Type B pancreatic cell (in vitro differentiated cells): ENCODE data around the gene GPR139. TPM values are rescaled to one million over a fixed set of nuclear protein-coding genes. Genes with fewer than 3 reads are reported as not detected.

Experiments
- DNase-seq: peaks from one replicate; pipeline ENCODE4 v3.0.0; 2021; ENCODE audit warnings: mixed read lengths; ENCODE audit not compliant: unreplicated experiment; ENCODE audit errors: extremely low spot score
- H3K27ac Mint-ChIP-seq: 2 replicates; pipeline ENCODE4 v1.8.0; 2021; ENCODE audit warnings: mild to moderate bottlenecking, mixed read lengths
- H3K27me3 Mint-ChIP-seq: 2 replicates; pipeline ENCODE4 v1.8.0; 2021; ENCODE audit warnings: mixed read lengths
- H3K36me3 Mint-ChIP-seq: 2 replicates; pipeline ENCODE4 v1.8.0; 2021; ENCODE audit warnings: mixed read lengths
- H3K4me1 Mint-ChIP-seq: one replicate; pipeline ENCODE4 v1.8.0; 2021; ENCODE audit warnings: mixed read lengths; ENCODE audit not compliant: unreplicated experiment
- H3K4me3 Mint-ChIP-seq: 2 replicates; pipeline ENCODE4 v1.8.0; 2021; ENCODE audit warnings: mild to moderate bottlenecking, mixed read lengths
- H3K9me3 Mint-ChIP-seq: 2 replicates; pipeline ENCODE4 v1.8.0; 2021; ENCODE audit warnings: mixed read lengths
- CTCF ChIP-seq: fragments of 200-600 bp; sonication (generic); conservative IDR thresholded peaks from 2 replicates; pipeline ENCODE4 v1.5.0; 2021; ENCODE audit warnings: antibody characterized with exemption, mild to moderate bottlenecking
- total RNA-seq: library from RNA; stranded (reverse); gene quantifications from 2 replicates; pipeline ENCODE4 v1.2.1, GENCODE V29; 2021; ENCODE audit warnings: low replicate concordance

GPR139 gene
- total RNA-seq, 1 donor from 2014 or later, result not detected

GRCh38 chr16:20004931-20005330 is 68.8 kb downstream of the GPR139 start:
- peaks cover 26% of the 10 kb centered on the region for H3K27me3 Mint-ChIP-seq
- no peaks in the 10 kb centered on the region for H3K4me1 Mint-ChIP-seq
- no peak overlapping the region for H3K4me3 Mint-ChIP-seq
- no peak overlapping the region for H3K27ac Mint-ChIP-seq
- peak; percentile 44 for TF ChIP-seq CTCF
- no peaks in the 10 kb centered on the region for H3K9me3 Mint-ChIP-seq
- no peak for DNase-seq
- no peaks in the 10 kb centered on the region for H3K36me3 Mint-ChIP-seq

GRCh38 chr16:20002936-20003335 is 70.8 kb downstream of the GPR139 start:
- no peak for DNase-seq
- Mint-ChIP-seq H3K27me3 (peaks cover 21% of the 10 kb centered on the region), H3K4me1 (no peaks in the 10 kb centered on the region), H3K27ac (no peak overlapping the region), H3K9me3 (no peaks in the 10 kb centered on the region), H3K4me3 (no peak overlapping the region), H3K36me3 (no peaks in the 10 kb centered on the region)
- TF ChIP-seq CTCF, result no peak

- DNase-seq, result no peak
- TF ChIP-seq CTCF, result no peak
- peaks cover 18% of the 10 kb centered on the region for H3K27me3 Mint-ChIP-seq
- no peaks in the 10 kb centered on the region for H3K4me1 Mint-ChIP-seq
- no peaks in the 10 kb centered on the region for H3K9me3 Mint-ChIP-seq
- H3K36me3 Mint-ChIP-seq, result no peaks in the 10 kb centered on the region
- H3K27ac Mint-ChIP-seq, result no peak overlapping the region
- no peak overlapping the region for H3K4me3 Mint-ChIP-seq
Observed at GRCh38 chr16:20001856-20002707, 71.6 kb downstream of the GPR139 start.

- Mint-ChIP-seq H3K36me3 (no peaks in the 10 kb centered on the region), H3K4me3 (no peak overlapping the region), H3K9me3 (no peaks in the 10 kb centered on the region), H3K4me1 (no peaks in the 10 kb centered on the region), H3K27me3 (peaks cover 22% of the 10 kb centered on the region), H3K27ac (no peak overlapping the region)
- DNase-seq, result no peak
- TF ChIP-seq CTCF, result no peak
Observed at GRCh38 chr16:19997734-19998133, 76.0 kb downstream of the GPR139 start.

GRCh38 chr16:19997264-19997663 is 76.4 kb downstream of the GPR139 start:
- H3K36me3 Mint-ChIP-seq, result no peaks in the 10 kb centered on the region
- H3K27me3 Mint-ChIP-seq, result peaks cover 23% of the 10 kb centered on the region
- no peaks in the 10 kb centered on the region for H3K4me1 Mint-ChIP-seq
- H3K9me3 Mint-ChIP-seq, result no peaks in the 10 kb centered on the region
- TF ChIP-seq CTCF, result no peak
- no peak overlapping the region for H3K27ac Mint-ChIP-seq
- no peak overlapping the region for H3K4me3 Mint-ChIP-seq
- no peak for DNase-seq
